Head of caudate nucleus (tissue), 42 donors: ENCODE measurements around the gene RTN4.
A peak's percentile ranks its signal among the peaks of the same experiment; 100 is the strongest.

Source experiments
- DNase-seq, 42 donors: peaks; one replicate each; pipeline versions ENCODE4 v3.0.0 to v3.0.0-alpha.2; 2020 to 2021; ENCODE audit warnings: mixed read lengths in 7 of 42
- intact Hi-C: fragments of 100-400 bp; cut with DNase I; formaldehyde crosslinking; loops from one replicate; pipeline ENCODE4 v1.15.0; 2022

Gene RTN4

DNA sequence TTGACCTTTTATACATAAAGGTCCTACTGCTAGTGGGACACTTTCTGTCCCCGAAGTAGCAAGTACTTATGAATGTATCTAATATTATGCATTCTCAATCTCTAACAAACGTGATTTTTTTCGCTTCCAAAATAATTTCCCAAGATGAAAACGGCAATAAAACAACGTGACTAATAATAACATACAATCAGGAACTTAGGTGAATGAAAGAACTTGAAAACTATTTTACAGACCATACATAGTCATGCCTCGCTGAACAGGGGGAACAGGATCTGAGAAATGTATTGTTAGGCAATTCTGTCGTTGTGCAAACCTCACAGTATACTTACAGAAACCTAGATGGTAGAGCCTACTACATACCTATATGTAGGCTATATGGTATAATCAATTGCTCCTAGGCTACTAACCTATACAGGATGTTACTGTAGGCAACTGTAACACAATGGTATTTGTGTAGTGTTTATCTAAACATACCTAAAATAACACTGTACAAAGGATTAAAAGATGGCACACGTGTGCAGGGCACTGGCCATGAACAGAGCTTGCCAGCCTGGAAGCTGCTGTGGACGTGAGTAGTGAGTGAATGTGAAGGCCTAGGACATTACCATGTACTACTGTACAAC, 2.5 kb downstream of the RTN4 start:
- peak in 22 of 42 donors; percentile 20 to 71 (median 42) for DNase-seq
- intact Hi-C loops: loop anchor here (5.0 kb wide), 1 partner anchor 75 kb away; no protein-coding TSS in a partner anchor

DNA sequence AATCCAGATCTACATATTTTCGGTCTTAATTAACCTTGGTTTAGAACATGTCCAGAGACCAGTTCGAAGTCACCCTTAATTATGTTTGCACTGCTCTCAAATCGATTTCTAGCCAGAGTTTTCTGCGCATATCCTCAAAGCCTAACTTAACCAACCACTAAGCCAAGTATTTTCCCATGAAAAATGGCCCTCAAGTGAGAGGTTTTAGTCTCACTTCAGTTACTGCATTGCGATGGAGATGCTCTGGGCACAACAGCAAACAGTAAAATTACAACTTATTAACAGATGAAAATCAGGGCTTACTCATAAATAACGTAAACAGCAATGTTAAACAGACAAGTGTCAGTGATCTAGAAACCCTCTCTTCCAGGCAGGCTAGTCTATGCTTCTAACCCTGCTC, 4.5 kb downstream of the RTN4 start:
- intact Hi-C loops: loop anchor here (5.0 kb wide), 1 partner anchor 77 kb away; no protein-coding TSS in a partner anchor
- no peak for DNase-seq

DNA sequence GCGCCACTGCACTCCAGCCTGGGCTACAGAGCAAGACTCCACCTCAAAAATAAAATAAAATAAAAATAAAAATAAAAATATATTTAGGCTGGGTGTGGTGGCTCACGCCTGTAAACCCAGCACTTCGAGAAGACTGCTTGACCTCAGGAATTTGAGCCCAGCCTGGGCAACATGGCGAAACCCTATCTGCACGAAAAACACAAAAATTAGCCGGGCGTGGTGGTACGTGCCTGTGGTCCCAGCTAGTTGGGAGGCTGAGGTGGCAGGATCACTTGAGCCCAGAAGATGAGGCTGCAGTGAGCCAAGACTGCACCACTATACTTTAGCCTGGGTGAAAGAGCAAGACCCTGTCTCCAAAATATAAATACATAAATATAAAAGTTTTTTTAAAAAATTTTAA, 6.4 kb downstream of the RTN4 start:
- no peak for DNase-seq

GRCh38 chr2:55038428-55038827, 11.8 kb downstream of the RTN4 start:
- DNase-seq: no peak
- intact Hi-C loops: no loop called here

More for the DNA sequence above, 6.4 kb downstream of the RTN4 start:
- intact Hi-C loops: no loop called here

DNA sequence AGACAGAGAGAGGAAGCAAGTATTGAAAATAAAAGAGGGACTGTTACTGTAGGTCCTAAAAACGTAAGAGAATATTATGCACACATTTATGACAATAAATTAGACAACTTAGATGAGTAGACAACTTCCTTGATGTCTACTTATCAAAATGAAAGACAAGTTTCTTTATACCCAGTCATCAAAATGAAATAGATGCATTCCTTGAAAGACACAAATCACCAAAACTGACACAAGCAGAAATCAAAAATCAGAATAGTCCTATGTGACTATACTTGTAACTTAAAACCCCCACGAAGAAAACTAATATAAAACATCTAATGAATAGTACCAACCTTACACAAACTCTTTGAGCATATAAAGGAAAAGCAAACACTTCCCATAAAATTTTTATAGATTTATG, 14.5 kb downstream of the RTN4 start:
- intact Hi-C loops: no loop called here
- no peak for DNase-seq

DNA sequence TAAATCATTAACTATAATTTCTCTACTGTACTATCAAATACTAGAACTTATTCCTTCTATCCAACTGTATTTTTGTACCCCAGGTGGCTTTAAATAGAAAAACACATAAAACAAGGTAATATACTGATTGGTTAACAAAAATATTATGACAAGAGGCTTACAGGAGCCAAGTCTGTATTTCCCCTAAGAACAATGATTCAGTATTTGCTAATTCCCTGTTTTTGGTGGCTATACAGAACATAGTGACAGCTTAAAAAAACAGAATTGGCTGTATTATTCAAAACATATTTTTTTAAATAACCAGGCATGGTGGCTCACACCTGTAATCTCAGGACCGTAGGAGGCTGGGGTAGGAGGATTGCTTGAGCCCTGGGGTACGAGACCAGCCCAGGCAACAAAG, 16.3 kb downstream of the RTN4 start:
- intact Hi-C loops: no loop called here
- no peak for DNase-seq

GRCh38 chr2:55033076-55033742, 17.0 kb downstream of the RTN4 start:
- DNase-seq: no peak
- intact Hi-C loops: no loop called here

GRCh38 chr2:55031505-55031904, 18.7 kb downstream of the RTN4 start:
- DNase-seq: no peak
- intact Hi-C loops: no loop called here

DNA sequence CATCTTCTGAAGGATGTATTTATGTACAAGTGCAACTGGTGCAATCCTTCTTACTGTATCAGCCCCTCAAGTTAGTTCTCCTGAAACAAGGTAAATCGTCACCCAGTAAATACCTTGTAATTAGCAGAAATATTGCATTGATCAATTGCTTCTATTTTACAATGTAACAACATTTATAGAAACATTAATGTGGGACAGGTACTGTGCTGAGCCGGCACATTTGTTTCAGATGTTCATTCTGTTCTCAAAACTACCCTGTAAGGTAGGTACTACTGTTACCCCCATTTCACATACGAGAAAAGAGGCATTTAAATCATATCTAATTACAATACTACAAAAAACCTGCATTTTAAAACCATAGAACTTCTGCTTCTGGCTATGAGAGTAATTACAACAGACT, 19.5 kb downstream of the RTN4 start:
- no peak for DNase-seq
- intact Hi-C loops: no loop called here

DNA sequence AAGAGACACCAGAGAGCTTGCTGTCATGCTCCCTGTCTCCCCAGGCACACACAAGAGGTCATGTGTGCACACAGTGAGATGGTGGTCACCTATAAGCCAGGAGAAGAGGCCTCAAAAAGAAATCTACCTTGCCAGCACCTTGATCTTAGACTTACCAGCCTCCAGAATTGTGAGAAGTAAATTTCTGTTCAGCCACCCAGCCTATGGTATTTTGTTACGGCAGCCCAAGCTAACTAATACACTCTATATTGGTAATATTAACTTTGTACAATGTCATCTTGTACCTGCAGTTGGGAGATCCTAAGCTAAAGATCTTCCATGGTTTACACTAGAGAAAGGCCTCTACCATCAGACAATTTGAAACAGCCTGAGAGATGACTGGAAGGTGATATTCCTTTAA, 21.2 kb downstream of the RTN4 start:
- no peak for DNase-seq
- intact Hi-C loops: no loop called here

DNA sequence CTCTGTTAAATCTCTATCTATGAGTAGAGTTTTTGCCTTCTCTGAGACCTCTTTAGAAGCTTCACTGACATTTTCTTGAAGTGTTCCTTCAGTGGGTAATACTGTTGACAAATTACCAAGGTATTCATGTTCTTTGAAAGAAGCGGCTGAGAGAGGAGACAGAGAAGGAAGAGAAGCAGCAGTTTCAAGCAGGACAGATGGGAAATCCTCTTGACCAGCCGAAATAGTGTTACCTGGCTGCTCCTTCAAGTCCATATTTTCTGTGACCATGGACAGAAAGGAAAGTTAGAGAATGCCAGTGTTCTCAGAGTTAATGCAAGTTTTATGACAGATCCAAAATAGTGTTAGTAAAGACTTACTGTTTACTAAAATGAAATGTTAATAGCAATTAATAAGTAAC, 23.0 kb downstream of the RTN4 start:
- DNase-seq: no peak
- intact Hi-C loops: no loop called here

DNA sequence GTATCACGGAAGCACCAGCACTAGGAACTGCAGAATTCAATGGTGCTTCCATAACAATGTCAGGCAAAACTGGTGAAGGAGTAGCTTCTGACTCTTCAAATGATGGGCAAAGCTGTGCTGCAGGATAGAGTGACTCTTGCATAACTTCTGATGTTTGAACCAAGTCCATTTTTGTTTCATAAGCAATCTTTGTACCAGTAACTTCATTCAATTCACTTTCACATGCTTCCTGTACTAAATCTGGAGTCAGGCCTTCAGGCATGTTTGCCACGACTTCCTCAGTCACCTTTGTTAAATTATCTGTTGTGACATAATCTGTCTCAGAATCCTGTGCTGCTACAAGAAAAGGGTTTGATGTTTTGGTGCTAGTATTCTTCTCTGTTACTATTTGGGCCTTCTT, 24.0 kb downstream of the RTN4 start:
- intact Hi-C loops: no loop called here
- no peak for DNase-seq

- DNase-seq: no peak
- intact Hi-C loops: no loop called here
Measured at GRCh38 chr2:55025627-55026026, 24.6 kb downstream of the RTN4 start.

GRCh38 chr2:55025082-55025481, 25.2 kb downstream of the RTN4 start:
- intact Hi-C loops: no loop called here
- DNase-seq: no peak

DNA sequence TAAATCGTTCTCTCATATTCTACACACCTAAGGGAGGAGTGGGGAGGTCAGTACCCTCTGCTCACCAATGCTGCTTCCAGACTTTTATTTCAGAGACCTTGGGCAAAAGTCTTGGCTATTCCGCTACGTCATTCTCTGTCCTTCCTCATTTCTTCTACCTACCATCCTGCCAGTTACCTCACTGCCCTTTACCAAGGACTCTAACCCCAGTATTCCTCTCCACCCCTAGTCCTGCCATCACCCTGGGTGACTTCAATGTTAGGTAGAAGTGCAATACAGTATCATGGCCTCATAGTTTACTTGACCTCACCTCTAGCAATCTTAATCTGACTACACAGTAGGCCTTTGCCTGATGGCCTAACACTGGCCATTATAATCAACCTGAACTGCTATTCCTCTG, 27.8 kb downstream of the RTN4 start:
- DNase-seq: no peak
- intact Hi-C loops: no loop called here

GRCh38 chr2:55019526-55020258, 30.6 kb downstream of the RTN4 start:
- DNase-seq: no peak
- intact Hi-C loops: loop anchor here (10.0 kb wide), 3 partner anchors 115 to 295 kb away; partner anchors contain the start of gene EML6

- intact Hi-C loops: loop anchor here (10.0 kb wide), 3 partner anchors 114 to 294 kb away; partner anchors contain the start of gene EML6
- no peak for DNase-seq
Measured at GRCh38 chr2:55018619-55019018, 31.6 kb downstream of the RTN4 start.

- no peak for DNase-seq
- intact Hi-C loops: loop anchor here (10.0 kb wide), 3 partner anchors 113 to 293 kb away; partner anchors contain the start of gene EML6
Measured at GRCh38 chr2:55017880-55018279, 32.4 kb downstream of the RTN4 start.

DNA sequence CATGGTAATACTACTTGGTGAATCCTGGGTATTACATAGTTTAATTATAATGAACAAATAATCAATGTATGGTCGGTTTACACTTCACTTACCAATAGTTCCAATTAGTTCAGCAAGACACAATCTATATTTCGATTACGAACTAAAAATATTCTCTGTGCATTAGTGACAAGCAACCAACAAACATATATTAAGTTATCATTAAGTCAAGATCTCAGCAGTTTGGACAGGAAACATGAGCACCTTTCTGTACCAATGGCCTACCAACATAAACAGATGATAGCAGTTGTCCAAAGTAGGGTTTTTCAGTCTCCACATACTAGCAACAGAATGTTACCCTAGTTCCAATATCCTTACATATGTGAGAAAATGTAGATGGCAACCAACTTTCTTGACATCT, 32.8 kb downstream of the RTN4 start:
- no peak for DNase-seq
- intact Hi-C loops: loop anchor here (10.0 kb wide), 3 partner anchors 113 to 293 kb away; partner anchors contain the start of gene EML6
